ENCODE results near the gene FBXO21. TPM values are rescaled to one million over a fixed set of nuclear protein-coding genes. Genes with fewer than 3 reads are reported as not detected.

The FBXO21 gene
- total RNA-seq, 1 experiment from 2014 or later = 230 TPM

DNA sequence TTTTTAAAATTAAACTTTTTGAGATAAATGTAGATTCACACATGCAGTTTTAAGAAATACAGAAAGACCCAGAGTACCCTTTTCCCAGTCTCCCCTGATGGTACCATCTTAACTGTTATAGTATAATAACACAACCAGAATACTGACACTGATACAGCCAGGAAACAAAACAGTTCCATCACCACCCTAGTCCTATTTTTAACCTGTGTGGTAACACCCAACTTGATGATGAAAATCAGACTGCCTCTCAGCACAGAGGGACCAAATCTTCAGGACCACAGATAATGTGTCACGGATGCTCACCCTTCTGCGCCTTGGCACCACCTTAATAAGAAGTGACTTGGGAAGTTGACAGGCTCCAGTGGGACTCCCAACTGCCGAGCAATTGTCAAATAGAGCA, 18.1 kb downstream of the FBXO21 start:
- intact Hi-C loops (cut with micrococcal nuclease) = no loop called here
- no peaks in the 10 kb centered on the region for H3K27me3 ChIP-seq (ENCODE audit: low read length)
- H2AFZ ChIP-seq (ENCODE audit: low read length) = no peak overlapping the region
- ATAC-seq = no peak
- no peak for DNase-seq
- H3K9me2 ChIP-seq (replicated peaks; ENCODE audit: low read length) = no peaks in the 10 kb centered on the region
- no peaks in the 10 kb centered on the region for H3F3A ChIP-seq (ENCODE audit: low read length, unreplicated experiment)
- no peak for TF ChIP-seq EZH2phosphoT487 (IDR thresholded peaks at IDR 0.05; ENCODE audit: borderline replicate concordance, low read length)
- no peak for TF ChIP-seq EZH2 (IDR thresholded peaks at IDR 0.05; ENCODE audit: low read length, unreplicated experiment)
- TF ChIP-seq, protein P1, sequence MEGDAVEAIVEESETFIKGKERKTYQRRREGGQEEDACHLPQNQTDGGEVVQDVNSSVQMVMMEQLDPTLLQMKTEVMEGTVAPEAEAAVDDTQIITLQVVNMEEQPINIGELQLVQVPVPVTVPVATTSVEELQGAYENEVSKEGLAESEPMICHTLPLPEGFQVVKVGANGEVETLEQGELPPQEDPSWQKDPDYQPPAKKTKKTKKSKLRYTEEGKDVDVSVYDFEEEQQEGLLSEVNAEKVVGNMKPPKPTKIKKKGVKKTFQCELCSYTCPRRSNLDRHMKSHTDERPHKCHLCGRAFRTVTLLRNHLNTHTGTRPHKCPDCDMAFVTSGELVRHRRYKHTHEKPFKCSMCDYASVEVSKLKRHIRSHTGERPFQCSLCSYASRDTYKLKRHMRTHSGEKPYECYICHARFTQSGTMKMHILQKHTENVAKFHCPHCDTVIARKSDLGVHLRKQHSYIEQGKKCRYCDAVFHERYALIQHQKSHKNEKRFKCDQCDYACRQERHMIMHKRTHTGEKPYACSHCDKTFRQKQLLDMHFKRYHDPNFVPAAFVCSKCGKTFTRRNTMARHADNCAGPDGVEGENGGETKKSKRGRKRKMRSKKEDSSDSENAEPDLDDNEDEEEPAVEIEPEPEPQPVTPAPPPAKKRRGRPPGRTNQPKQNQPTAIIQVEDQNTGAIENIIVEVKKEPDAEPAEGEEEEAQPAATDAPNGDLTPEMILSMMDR (conservative IDR thresholded peaks at IDR 0.05; ENCODE audit: low read depth, low read length) = no peak
- H3K79me2 ChIP-seq (ENCODE audit: low read length) = no peaks in the 10 kb centered on the region
- H4K20me1 ChIP-seq (ENCODE audit: low read length) = no peaks in the 10 kb centered on the region
- POLR2A ChIA-PET (ENCODE audit: unreplicated experiment) = no interaction called here
- H3K4me1 ChIP-seq (ENCODE audit: insufficient read depth, low read length) = no peaks in the 10 kb centered on the region
- H3K36me3 ChIP-seq (ENCODE audit: low read depth, low read length) = peaks cover 70% of the 10 kb centered on the region
- H3K4me2 ChIP-seq (ENCODE audit: low read length) = no peak overlapping the region
- no peak overlapping the region for H3K27ac ChIP-seq (ENCODE audit: low read length)
- no peak overlapping the region for H3K9ac ChIP-seq (ENCODE audit: low read length)
- no TSS peak for BruUV-seq (replicated peaks)
- CTCF ChIA-PET = no interaction called here
- H3K4me3 ChIP-seq (ENCODE audit: low read length) = no peak overlapping the region
- no peaks in the 10 kb centered on the region for H3K9me3 ChIP-seq (ENCODE audit: low read length)

DNA sequence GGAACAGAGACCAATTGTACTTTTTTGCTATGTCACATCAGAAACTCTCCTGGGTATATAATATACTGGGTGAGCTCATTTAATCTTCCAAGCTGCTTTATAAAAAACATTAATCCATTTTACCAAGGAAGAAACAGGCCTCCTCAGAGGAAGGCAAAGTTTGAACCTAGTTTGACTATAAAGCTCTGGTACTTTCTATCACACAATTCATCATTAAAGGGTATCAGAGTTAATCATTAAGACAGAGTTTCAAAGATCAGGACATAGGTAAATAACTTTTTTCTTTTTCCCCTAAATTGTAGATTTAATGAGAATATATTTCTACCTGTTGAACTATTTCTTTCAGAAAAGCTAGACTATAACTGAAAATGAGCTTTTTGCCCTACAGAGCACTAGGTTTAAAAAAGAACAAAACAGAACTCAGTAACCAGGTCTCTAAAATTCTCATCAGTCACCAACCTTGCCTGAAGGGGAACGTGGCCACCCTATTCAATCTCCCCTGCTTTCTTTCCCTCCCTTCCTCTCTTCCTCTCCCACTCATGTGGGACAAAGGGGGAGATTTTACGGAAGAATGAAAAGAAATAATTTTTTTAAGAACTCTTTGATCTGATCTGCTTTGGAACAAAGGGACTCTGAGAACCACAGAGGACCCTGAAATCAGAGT, 18.6 kb downstream of the FBXO21 start:
- ChIA-PET CTCF (no interaction called here), POLR2A (ENCODE audit: unreplicated experiment) (no interaction called here)
- Histone ChIP-seq H3K79me2 (ENCODE audit: low read length) (no peaks in the 10 kb centered on the region), H3K9me2 (replicated peaks; ENCODE audit: low read length) (no peaks in the 10 kb centered on the region), H3K4me1 (ENCODE audit: insufficient read depth, low read length) (no peaks in the 10 kb centered on the region), H3K27me3 (ENCODE audit: low read length) (no peaks in the 10 kb centered on the region), H3K36me3 (ENCODE audit: low read depth, low read length) (peaks cover 71% of the 10 kb centered on the region), H3K27ac (ENCODE audit: low read length) (no peak overlapping the region), H3K9me3 (ENCODE audit: low read length) (no peaks in the 10 kb centered on the region), H3K4me2 (ENCODE audit: low read length) (no peak overlapping the region), H4K20me1 (ENCODE audit: low read length) (no peaks in the 10 kb centered on the region), H3F3A (ENCODE audit: low read length, unreplicated experiment) (no peaks in the 10 kb centered on the region), H2AFZ (ENCODE audit: low read length) (no peak overlapping the region), H3K9ac (ENCODE audit: low read length) (no peak overlapping the region), H3K4me3 (ENCODE audit: low read length) (no peak overlapping the region)
- TF ChIP-seq EZH2 (IDR thresholded peaks at IDR 0.05; ENCODE audit: low read length, unreplicated experiment) = no peak
- no peak for TF ChIP-seq EZH2phosphoT487 (IDR thresholded peaks at IDR 0.05; ENCODE audit: borderline replicate concordance, low read length)
- TF ChIP-seq, protein P1 (conservative IDR thresholded peaks at IDR 0.05; ENCODE audit: low read depth, low read length) = no peak
- intact Hi-C loops (cut with micrococcal nuclease) = no loop called here
- BruUV-seq (replicated peaks) = no TSS peak
- no peak for DNase-seq
- no peak for ATAC-seq

DNA sequence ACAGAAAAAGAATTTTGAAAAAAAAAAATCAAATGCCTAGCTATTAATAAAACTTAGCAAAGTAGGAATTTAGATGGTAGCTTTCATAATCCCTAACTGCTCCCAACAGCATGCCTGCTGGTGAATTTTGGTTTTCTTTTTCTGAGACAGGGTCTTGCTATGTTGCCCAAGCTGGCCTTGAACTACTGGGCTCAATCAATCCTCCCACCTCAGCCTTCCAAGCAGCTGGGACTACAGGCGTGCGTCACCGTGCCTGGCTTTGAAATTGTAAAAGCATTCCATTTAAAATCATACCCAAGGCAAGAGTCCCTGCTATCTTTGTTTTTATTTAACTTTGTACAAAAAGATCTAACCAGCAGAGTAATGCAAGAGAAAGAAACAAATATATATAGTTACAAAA, 20.7 kb downstream of the FBXO21 start:
- ATAC-seq (no peak), DNase-seq (no peak)
- Histone ChIP-seq H3K9me3 (ENCODE audit: low read length) (no peaks in the 10 kb centered on the region), H3K27ac (ENCODE audit: low read length) (no peak overlapping the region), H2AFZ (ENCODE audit: low read length) (no peak overlapping the region), H3K9ac (ENCODE audit: low read length) (no peak overlapping the region), H3K79me2 (ENCODE audit: low read length) (no peaks in the 10 kb centered on the region), H3K4me2 (ENCODE audit: low read length) (no peak overlapping the region), H3K4me1 (ENCODE audit: insufficient read depth, low read length) (no peaks in the 10 kb centered on the region), H4K20me1 (ENCODE audit: low read length) (no peaks in the 10 kb centered on the region), H3K27me3 (ENCODE audit: low read length) (no peaks in the 10 kb centered on the region), H3F3A (ENCODE audit: low read length, unreplicated experiment) (no peaks in the 10 kb centered on the region), H3K4me3 (ENCODE audit: low read length) (no peak overlapping the region), H3K36me3 (ENCODE audit: low read depth, low read length) (peaks cover 68% of the 10 kb centered on the region), H3K9me2 (replicated peaks; ENCODE audit: low read length) (no peaks in the 10 kb centered on the region)
- ChIA-PET CTCF (no interaction called here), POLR2A (ENCODE audit: unreplicated experiment) (interaction anchor here (0.6 kb wide), 1 partner anchor 27 kb away, joined by 19 read pairs; no protein-coding TSS in a partner anchor)
- no peak for TF ChIP-seq EZH2 (IDR thresholded peaks at IDR 0.05; ENCODE audit: low read length, unreplicated experiment)
- TF ChIP-seq, protein P1 (conservative IDR thresholded peaks at IDR 0.05; ENCODE audit: low read depth, low read length) = no peak
- no peak for TF ChIP-seq EZH2phosphoT487 (IDR thresholded peaks at IDR 0.05; ENCODE audit: borderline replicate concordance, low read length)
- intact Hi-C loops (cut with micrococcal nuclease) = no loop called here
- no TSS peak for BruUV-seq (replicated peaks)
